Measurements from ENCODE around the gene FOXP1.

FOXP1 gene

GRCh38 chr3:71315431-71315830 is 268.1 kb downstream of the FOXP1 start:
- Histone ChIP-seq H3K9me3 (ENCODE audit: insufficient read depth, low read depth, low read length) (no peaks in the 10 kb centered on the region), H4K12ac (ENCODE audit: low read depth, low read length) (no peak overlapping the region), H3K79me2 (ENCODE audit: control insufficient read depth, insufficient read depth, low read length, poor library complexity) (no peaks in the 10 kb centered on the region), H2BK120ac (ENCODE audit: insufficient read depth, low read length, poor library complexity) (no peak overlapping the region), H3K23ac (ENCODE audit: low read length) (no peak overlapping the region), H2AK5ac (ENCODE audit: low read length) (no peak overlapping the region), H4K8ac (ENCODE audit: low read depth, low read length) (no peak overlapping the region), H4K91ac (ENCODE audit: low read depth, low read length) (no peak overlapping the region), H3K36me3 (ENCODE audit: control insufficient read depth in 1 of 2, insufficient read depth in 2 of 2, low read length in 2 of 2) (no peaks in the 10 kb centered on the region), H2BK5ac (ENCODE audit: low read depth, low read length, poor library complexity) (no peak overlapping the region), H2BK12ac (ENCODE audit: low read length) (no peak overlapping the region), H3K9ac (ENCODE audit: low read length) (no peak overlapping the region), H3K4me1 (ENCODE audit: control insufficient read depth in 1 of 2, insufficient read depth in 2 of 2, low read length in 2 of 2) (peaks cover 2 to 3% of the 10 kb centered on the region in 2 experiments), H3K14ac (ENCODE audit: low read length) (no peak overlapping the region), H3K4me3 (ENCODE audit: low read depth, low read length) (no peak overlapping the region), H3K4ac (ENCODE audit: low read depth, low read length) (no peak overlapping the region), H2AFZ (ENCODE audit: insufficient read depth, low read length, poor library complexity) (no peak overlapping the region), H3K18ac (ENCODE audit: low read length) (no peak overlapping the region), H3K79me1 (ENCODE audit: low read length) (no peaks in the 10 kb centered on the region), H3K27me3 (ENCODE audit: insufficient read depth, low read length) (no peaks in the 10 kb centered on the region), H3K4me2 (ENCODE audit: low read length) (no peak overlapping the region), H3K27ac (ENCODE audit: low read depth, low read length) (no peak overlapping the region)
- DNase-seq, result no peak
- WGBS (ENCODE audit: extremely low coverage, insufficient coverage, insufficient read length), result no CpG with 5 or more reads among the region's 2 CpGs

DNA sequence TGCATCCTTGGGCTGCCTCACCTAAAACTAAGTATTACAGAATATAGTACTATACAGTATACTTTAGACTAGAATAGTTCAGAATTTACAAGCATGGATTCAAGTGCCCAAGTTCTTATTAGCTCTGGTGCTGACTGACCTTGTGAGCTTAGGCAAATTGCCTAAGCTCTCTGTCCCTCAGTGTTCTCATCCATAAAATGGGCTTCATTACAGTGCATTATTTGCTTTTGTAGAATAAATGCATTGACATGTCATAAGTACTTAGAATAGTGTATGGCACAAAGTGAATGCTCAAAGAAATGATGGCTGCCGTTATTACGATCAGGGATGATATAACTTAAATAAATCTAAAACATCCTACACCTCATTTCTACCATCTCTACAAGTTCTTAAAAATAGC is 269.7 kb downstream of the FOXP1 start:
- H3K36me3 ChIP-seq (ENCODE audit: control insufficient read depth in 1 of 2, insufficient read depth in 2 of 2, low read length in 2 of 2), result no peaks in the 10 kb centered on the region
- no peak overlapping the region for H4K8ac ChIP-seq (ENCODE audit: low read depth, low read length)
- no peak overlapping the region for H3K4ac ChIP-seq (ENCODE audit: low read depth, low read length)
- no peak for DNase-seq
- H3K4me2 ChIP-seq (ENCODE audit: low read length), result no peak overlapping the region
- peaks cover 2 to 4% of the 10 kb centered on the region in 2 experiments for H3K4me1 ChIP-seq (ENCODE audit: control insufficient read depth in 1 of 2, insufficient read depth in 2 of 2, low read length in 2 of 2)
- H2AFZ ChIP-seq (ENCODE audit: insufficient read depth, low read length, poor library complexity), result no peak overlapping the region
- H3K27ac ChIP-seq (ENCODE audit: low read depth, low read length), result no peak overlapping the region
- H3K9me3 ChIP-seq (ENCODE audit: insufficient read depth, low read depth, low read length), result no peaks in the 10 kb centered on the region
- no peak overlapping the region for H3K9ac ChIP-seq (ENCODE audit: low read length)
- H4K12ac ChIP-seq (ENCODE audit: low read depth, low read length), result no peak overlapping the region
- no peak overlapping the region for H3K14ac ChIP-seq (ENCODE audit: low read length)
- no peaks in the 10 kb centered on the region for H3K79me2 ChIP-seq (ENCODE audit: control insufficient read depth, insufficient read depth, low read length, poor library complexity)
- H3K4me3 ChIP-seq (ENCODE audit: low read depth, low read length), result no peak overlapping the region
- no peak overlapping the region for H2BK5ac ChIP-seq (ENCODE audit: low read depth, low read length, poor library complexity)
- no peak overlapping the region for H4K91ac ChIP-seq (ENCODE audit: low read depth, low read length)
- no peaks in the 10 kb centered on the region for H3K79me1 ChIP-seq (ENCODE audit: low read length)
- H2BK120ac ChIP-seq (ENCODE audit: insufficient read depth, low read length, poor library complexity), result no peak overlapping the region
- no CpG with 5 or more reads among the region's 2 CpGs for WGBS (ENCODE audit: extremely low coverage, insufficient coverage, insufficient read length)
- no peaks in the 10 kb centered on the region for H3K27me3 ChIP-seq (ENCODE audit: insufficient read depth, low read length)
- H3K23ac ChIP-seq (ENCODE audit: low read length), result no peak overlapping the region
- no peak overlapping the region for H2AK5ac ChIP-seq (ENCODE audit: low read length)
- H2BK12ac ChIP-seq (ENCODE audit: low read length), result no peak overlapping the region
- no peak overlapping the region for H3K18ac ChIP-seq (ENCODE audit: low read length)

- Histone ChIP-seq H2BK5ac (ENCODE audit: low read depth, low read length, poor library complexity) (no peak overlapping the region), H2BK120ac (ENCODE audit: insufficient read depth, low read length, poor library complexity) (no peak overlapping the region), H3K79me2 (ENCODE audit: control insufficient read depth, insufficient read depth, low read length, poor library complexity) (no peaks in the 10 kb centered on the region), H3K27me3 (ENCODE audit: insufficient read depth, low read length) (no peaks in the 10 kb centered on the region), H2AK5ac (ENCODE audit: low read length) (no peak overlapping the region), H3K9ac (ENCODE audit: low read length) (no peak overlapping the region), H3K4me2 (ENCODE audit: low read length) (no peak overlapping the region), H3K4ac (ENCODE audit: low read depth, low read length) (no peak overlapping the region), H3K9me3 (ENCODE audit: insufficient read depth, low read depth, low read length) (no peaks in the 10 kb centered on the region), H3K36me3 (ENCODE audit: control insufficient read depth in 1 of 2, insufficient read depth in 2 of 2, low read length in 2 of 2) (no peaks in the 10 kb centered on the region), H3K4me1 (ENCODE audit: control insufficient read depth in 1 of 2, insufficient read depth in 2 of 2, low read length in 2 of 2) (peaks cover 2 to 4% of the 10 kb centered on the region in 2 experiments), H3K18ac (ENCODE audit: low read length) (no peak overlapping the region), H4K8ac (ENCODE audit: low read depth, low read length) (no peak overlapping the region), H3K4me3 (ENCODE audit: low read depth, low read length) (no peak overlapping the region), H2BK12ac (ENCODE audit: low read length) (no peak overlapping the region), H3K79me1 (ENCODE audit: low read length) (no peaks in the 10 kb centered on the region), H4K12ac (ENCODE audit: low read depth, low read length) (no peak overlapping the region), H3K23ac (ENCODE audit: low read length) (no peak overlapping the region), H3K14ac (ENCODE audit: low read length) (no peak overlapping the region), H3K27ac (ENCODE audit: low read depth, low read length) (no peak overlapping the region), H4K91ac (ENCODE audit: low read depth, low read length) (no peak overlapping the region), H2AFZ (ENCODE audit: insufficient read depth, low read length, poor library complexity) (no peak overlapping the region)
- WGBS (ENCODE audit: extremely low coverage, insufficient coverage, insufficient read length), result no CpG with 5 or more reads among the region's 5 CpGs
- no peak for DNase-seq
These were observed 271.1 kb downstream of the FOXP1 start for GRCh38 chr3:71312461-71312860.

- no peak overlapping the region for H4K12ac ChIP-seq (ENCODE audit: low read depth, low read length)
- no peak overlapping the region for H2BK120ac ChIP-seq (ENCODE audit: insufficient read depth, low read length, poor library complexity)
- H3K9me3 ChIP-seq (ENCODE audit: insufficient read depth, low read depth, low read length), result no peaks in the 10 kb centered on the region
- H3K4me2 ChIP-seq (ENCODE audit: low read length), result no peak overlapping the region
- H2AFZ ChIP-seq (ENCODE audit: insufficient read depth, low read length, poor library complexity), result no peak overlapping the region
- no CpG with 5 or more reads among the region's 3 CpGs for WGBS (ENCODE audit: extremely low coverage, insufficient coverage, insufficient read length)
- H2BK5ac ChIP-seq (ENCODE audit: low read depth, low read length, poor library complexity), result no peak overlapping the region
- no peak overlapping the region for H2BK12ac ChIP-seq (ENCODE audit: low read length)
- H3K18ac ChIP-seq (ENCODE audit: low read length), result no peak overlapping the region
- no peaks in the 10 kb centered on the region for H3K79me1 ChIP-seq (ENCODE audit: low read length)
- no peak overlapping the region for H3K27ac ChIP-seq (ENCODE audit: low read depth, low read length)
- H3K4me1 ChIP-seq (ENCODE audit: control insufficient read depth in 1 of 2, insufficient read depth in 2 of 2, low read length in 2 of 2), result peaks cover 2 to 4% of the 10 kb centered on the region in 2 experiments
- H3K79me2 ChIP-seq (ENCODE audit: control insufficient read depth, insufficient read depth, low read length, poor library complexity), result no peaks in the 10 kb centered on the region
- DNase-seq, result no peak
- H3K4me3 ChIP-seq (ENCODE audit: low read depth, low read length), result no peak overlapping the region
- H3K14ac ChIP-seq (ENCODE audit: low read length), result no peak overlapping the region
- H2AK5ac ChIP-seq (ENCODE audit: low read length), result no peak overlapping the region
- H3K27me3 ChIP-seq (ENCODE audit: insufficient read depth, low read length), result no peaks in the 10 kb centered on the region
- no peak overlapping the region for H3K23ac ChIP-seq (ENCODE audit: low read length)
- no peak overlapping the region for H3K9ac ChIP-seq (ENCODE audit: low read length)
- H3K4ac ChIP-seq (ENCODE audit: low read depth, low read length), result no peak overlapping the region
- no peaks in the 10 kb centered on the region for H3K36me3 ChIP-seq (ENCODE audit: control insufficient read depth in 1 of 2, insufficient read depth in 2 of 2, low read length in 2 of 2)
- no peak overlapping the region for H4K91ac ChIP-seq (ENCODE audit: low read depth, low read length)
- H4K8ac ChIP-seq (ENCODE audit: low read depth, low read length), result no peak overlapping the region
These were observed 271.9 kb downstream of the FOXP1 start for GRCh38 chr3:71311661-71312046.

Data from trophoblast cell (in vitro differentiated cells and primary cell).